ENCODE measurements around the gene GPR39. TPM values are rescaled to one million over a fixed set of nuclear protein-coding genes. Genes with fewer than 3 reads are reported as not detected.

GPR39 gene
- total and polyA plus RNA-seq, 3 experiments from 2014 or later: not detected

DNA sequence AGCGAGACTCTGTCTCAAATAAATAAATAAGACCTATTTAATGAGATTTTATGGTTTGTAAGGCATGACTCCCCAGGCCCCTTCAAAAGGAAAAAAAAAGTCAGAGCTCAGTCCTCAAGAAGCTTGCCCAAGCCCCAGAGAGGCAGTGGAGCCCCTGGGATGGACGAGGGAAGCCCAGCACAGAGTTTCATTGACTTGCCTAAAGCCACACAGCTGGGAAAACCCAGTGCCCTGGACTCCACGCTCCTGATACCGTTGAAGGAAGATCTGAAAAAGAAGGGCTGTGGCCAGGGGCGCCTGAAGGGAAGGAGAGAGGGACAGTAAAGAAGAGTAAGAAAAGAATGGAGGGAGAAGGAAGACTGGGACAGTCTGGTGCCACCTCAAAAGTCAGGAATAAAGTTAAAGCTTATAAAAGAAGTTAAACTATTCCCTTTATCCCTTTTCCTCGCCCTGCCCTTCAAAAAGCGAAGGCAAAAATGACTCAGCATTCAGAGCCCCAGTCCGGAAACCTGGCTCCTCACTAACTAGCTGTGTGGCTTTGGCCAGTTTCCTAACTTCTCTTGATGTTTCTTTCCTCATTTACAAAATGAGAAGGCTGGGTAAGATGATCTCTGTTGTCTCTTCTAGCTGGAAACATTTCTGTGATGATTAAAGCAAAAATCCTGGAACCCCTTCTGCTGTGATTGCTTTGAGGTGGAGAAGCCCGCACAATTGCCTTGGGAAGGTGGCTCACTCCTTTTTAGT lies 206.7 kb downstream of the GPR39 start:
- no peak overlapping the region for H3K4me3 ChIP-seq (ENCODE audit: low read length)
- no peak for DNase-seq
- no peaks in the 10 kb centered on the region for H3K27me3 Mint-ChIP-seq
- no peak overlapping the region for H3K27ac ChIP-seq (ENCODE audit: low read depth, low read length)
- H3K4me1 Mint-ChIP-seq: no peaks in the 10 kb centered on the region
- H3K4me1 ChIP-seq (ENCODE audit: insufficient read depth, low read length): no peaks in the 10 kb centered on the region
- no peaks in the 10 kb centered on the region for H3K36me3 Mint-ChIP-seq
- H3K9me3 ChIP-seq (ENCODE audit: low read length): no peaks in the 10 kb centered on the region
- POLR2A ChIA-PET: no interaction called here
- H3K36me3 ChIP-seq (ENCODE audit: insufficient read depth, low read length): no peaks in the 10 kb centered on the region
- peaks cover 0 to 6% (median 0%) of the 10 kb centered on the region in 5 donors for H3K9me3 Mint-ChIP-seq
- CTCF ChIA-PET: no interaction called here
- H3K27me3 ChIP-seq (ENCODE audit: insufficient read depth, low read length, poor library complexity, severe bottlenecking): no peaks in the 10 kb centered on the region
- no peak overlapping the region for H3K4me3 Mint-ChIP-seq
- H3K27ac Mint-ChIP-seq: no peak overlapping the region

DNA sequence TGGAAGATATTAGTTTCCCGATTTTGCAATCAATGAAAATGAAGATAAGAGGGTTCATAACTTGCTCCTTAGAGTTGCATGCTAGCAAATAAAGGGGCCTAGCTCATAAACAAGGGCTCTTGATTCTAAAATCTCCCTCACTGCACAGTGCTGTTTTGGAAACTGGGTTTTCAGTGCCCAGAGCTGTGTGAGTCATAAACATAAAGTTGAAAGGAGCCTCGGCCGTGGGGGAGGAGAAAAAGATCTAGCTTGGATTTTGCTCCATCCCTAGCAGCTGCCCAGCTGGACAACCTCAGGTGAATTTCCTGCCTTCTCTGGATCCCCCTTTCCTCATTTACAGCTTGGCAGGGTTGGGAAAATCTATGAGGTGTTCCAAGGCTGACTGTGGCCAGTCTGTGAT lies 210.9 kb downstream of the GPR39 start:
- no peak overlapping the region for H3K27ac Mint-ChIP-seq
- no peaks in the 10 kb centered on the region for H3K36me3 ChIP-seq (ENCODE audit: insufficient read depth, low read length)
- H3K9me3 Mint-ChIP-seq: peaks cover 0 to 9% (median 0%) of the 10 kb centered on the region in 5 donors
- no peak for DNase-seq
- no peak overlapping the region for H3K4me3 Mint-ChIP-seq
- ChIA-PET POLR2A (no interaction called here), CTCF (no interaction called here)
- peaks cover 0 to 1% of the 10 kb centered on the region in 2 donors for H3K27me3 Mint-ChIP-seq
- no peaks in the 10 kb centered on the region for H3K36me3 Mint-ChIP-seq
- no peak overlapping the region for H3K27ac ChIP-seq (ENCODE audit: low read depth, low read length)
- no peaks in the 10 kb centered on the region for H3K4me1 Mint-ChIP-seq
- H3K4me3 ChIP-seq (ENCODE audit: low read length): no peak overlapping the region
- H3K9me3 ChIP-seq (ENCODE audit: low read length): no peaks in the 10 kb centered on the region
- H3K27me3 ChIP-seq (ENCODE audit: insufficient read depth, low read length, poor library complexity, severe bottlenecking): no peaks in the 10 kb centered on the region
- H3K4me1 ChIP-seq (ENCODE audit: insufficient read depth, low read length): no peaks in the 10 kb centered on the region

DNA sequence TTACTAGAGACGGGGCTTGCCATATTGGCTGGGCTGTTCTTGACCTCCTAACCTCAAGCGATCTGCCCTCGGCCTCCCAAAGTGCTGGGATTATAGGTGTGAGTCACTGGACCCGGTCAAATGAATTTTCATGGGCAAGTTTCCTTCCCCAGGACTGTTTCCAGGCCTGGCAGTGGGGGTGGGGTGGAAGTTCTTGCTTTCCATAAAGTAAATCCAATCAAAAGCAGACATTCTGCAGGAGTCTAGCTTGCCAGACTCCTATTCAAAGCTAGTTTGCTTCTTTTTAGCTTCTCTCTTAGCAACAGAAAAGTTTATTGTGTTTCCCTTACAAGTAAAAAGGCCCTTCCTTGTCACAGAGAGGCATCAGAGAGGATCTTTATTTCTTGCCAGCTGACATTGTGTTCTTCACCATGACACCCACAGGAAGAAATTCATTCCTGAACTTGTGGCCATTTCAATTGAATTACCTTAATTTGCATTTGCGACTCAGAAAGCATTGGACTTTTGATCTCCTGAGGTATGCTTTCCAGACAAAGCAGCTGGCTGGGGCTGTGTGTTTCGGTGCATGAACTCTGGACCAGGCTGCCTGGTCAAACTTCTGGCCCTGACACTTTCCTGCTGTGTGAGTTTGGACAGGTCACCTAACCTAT lies 215.5 kb downstream of the GPR39 start:
- Mint-ChIP-seq H3K27me3 (peaks cover 0 to 1% of the 10 kb centered on the region in 2 donors), H3K9me3 (peaks cover 0 to 10% (median 2%) of the 10 kb centered on the region in 5 donors), H3K4me1 (no peaks in the 10 kb centered on the region), H3K4me3 (no peak overlapping the region), H3K36me3 (no peaks in the 10 kb centered on the region), H3K27ac (no peak overlapping the region)
- Histone ChIP-seq H3K9me3 (ENCODE audit: low read length) (no peaks in the 10 kb centered on the region), H3K4me3 (ENCODE audit: low read length) (no peak overlapping the region), H3K27ac (ENCODE audit: low read depth, low read length) (no peak overlapping the region), H3K4me1 (ENCODE audit: insufficient read depth, low read length) (no peaks in the 10 kb centered on the region), H3K36me3 (ENCODE audit: insufficient read depth, low read length) (no peaks in the 10 kb centered on the region), H3K27me3 (ENCODE audit: insufficient read depth, low read length, poor library complexity, severe bottlenecking) (no peaks in the 10 kb centered on the region)
- ChIA-PET POLR2A (no interaction called here), CTCF (interaction anchor here (1.6 kb wide), 1 partner anchor 24 kb away, joined by 3 read pairs; no protein-coding TSS in a partner anchor)
- DNase-seq: no peak

DNA sequence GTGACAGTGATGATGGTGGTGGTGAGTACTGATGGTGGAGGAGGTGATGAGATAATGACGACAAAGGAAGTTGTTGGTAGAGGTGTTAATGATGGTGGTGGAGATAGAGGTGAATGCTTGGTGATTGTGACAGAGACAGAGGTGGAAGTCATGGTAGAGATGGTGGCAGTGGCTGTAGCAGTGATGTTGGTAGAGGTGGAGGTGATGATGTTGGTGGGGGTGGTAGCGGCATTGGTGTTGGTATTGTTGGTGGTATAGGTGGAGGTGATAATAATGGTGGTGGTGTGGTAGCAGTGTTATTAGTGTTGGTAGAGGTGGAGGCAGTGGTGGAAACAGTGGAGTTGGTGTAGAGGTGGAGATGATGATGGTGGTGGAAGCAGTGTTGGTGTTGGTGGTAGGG lies 217.0 kb downstream of the GPR39 start:
- no peaks in the 10 kb centered on the region for H3K36me3 Mint-ChIP-seq
- H3K27me3 ChIP-seq (ENCODE audit: insufficient read depth, low read length, poor library complexity, severe bottlenecking): no peaks in the 10 kb centered on the region
- no peaks in the 10 kb centered on the region for H3K4me1 Mint-ChIP-seq
- ChIA-PET POLR2A (no interaction called here), CTCF (no interaction called here)
- H3K27me3 Mint-ChIP-seq: peaks cover 0 to 1% of the 10 kb centered on the region in 2 donors
- no peak overlapping the region for H3K27ac ChIP-seq (ENCODE audit: low read depth, low read length)
- H3K36me3 ChIP-seq (ENCODE audit: insufficient read depth, low read length): no peaks in the 10 kb centered on the region
- no peaks in the 10 kb centered on the region for H3K4me1 ChIP-seq (ENCODE audit: insufficient read depth, low read length)
- no peak overlapping the region for H3K4me3 Mint-ChIP-seq
- no peak for DNase-seq
- no peak overlapping the region for H3K27ac Mint-ChIP-seq
- peaks cover 0 to 10% (median 2%) of the 10 kb centered on the region in 5 donors for H3K9me3 Mint-ChIP-seq
- H3K4me3 ChIP-seq (ENCODE audit: low read length): no peak overlapping the region
- no peaks in the 10 kb centered on the region for H3K9me3 ChIP-seq (ENCODE audit: low read length)

DNA sequence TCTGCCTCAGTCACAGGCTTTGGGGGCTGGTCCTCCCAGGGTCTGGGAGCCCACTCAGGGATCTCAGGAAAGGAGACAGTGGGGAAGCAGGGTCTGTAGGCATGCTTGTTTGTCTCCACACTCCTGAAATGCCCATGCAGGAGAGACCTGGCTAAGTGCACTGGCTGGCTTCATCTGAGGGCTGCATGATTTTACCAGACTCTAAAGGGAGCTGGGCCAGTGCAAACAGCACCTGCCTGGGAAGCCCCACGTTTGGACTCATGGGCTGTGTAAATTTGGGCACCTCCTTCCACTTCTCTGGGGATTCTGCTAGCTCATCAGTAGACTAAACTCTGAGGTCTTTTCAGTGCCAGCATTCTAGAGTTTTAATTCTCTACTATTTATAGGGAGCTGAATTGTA lies 219.7 kb downstream of the GPR39 start:
- Mint-ChIP-seq H3K9me3 (peaks cover 0 to 6% (median 2%) of the 10 kb centered on the region in 5 donors), H3K27me3 (no peaks in the 10 kb centered on the region), H3K27ac (no peak overlapping the region), H3K36me3 (no peaks in the 10 kb centered on the region), H3K4me1 (no peaks in the 10 kb centered on the region), H3K4me3 (no peak overlapping the region)
- DNase-seq: no peak
- no peaks in the 10 kb centered on the region for H3K4me1 ChIP-seq (ENCODE audit: insufficient read depth, low read length)
- H3K36me3 ChIP-seq (ENCODE audit: insufficient read depth, low read length): no peaks in the 10 kb centered on the region
- no peaks in the 10 kb centered on the region for H3K27me3 ChIP-seq (ENCODE audit: insufficient read depth, low read length, poor library complexity, severe bottlenecking)
- ChIA-PET CTCF (no interaction called here), POLR2A (no interaction called here)
- no peak overlapping the region for H3K4me3 ChIP-seq (ENCODE audit: low read length)
- H3K9me3 ChIP-seq (ENCODE audit: low read length): no peaks in the 10 kb centered on the region
- H3K27ac ChIP-seq (ENCODE audit: low read depth, low read length): no peak overlapping the region

DNA sequence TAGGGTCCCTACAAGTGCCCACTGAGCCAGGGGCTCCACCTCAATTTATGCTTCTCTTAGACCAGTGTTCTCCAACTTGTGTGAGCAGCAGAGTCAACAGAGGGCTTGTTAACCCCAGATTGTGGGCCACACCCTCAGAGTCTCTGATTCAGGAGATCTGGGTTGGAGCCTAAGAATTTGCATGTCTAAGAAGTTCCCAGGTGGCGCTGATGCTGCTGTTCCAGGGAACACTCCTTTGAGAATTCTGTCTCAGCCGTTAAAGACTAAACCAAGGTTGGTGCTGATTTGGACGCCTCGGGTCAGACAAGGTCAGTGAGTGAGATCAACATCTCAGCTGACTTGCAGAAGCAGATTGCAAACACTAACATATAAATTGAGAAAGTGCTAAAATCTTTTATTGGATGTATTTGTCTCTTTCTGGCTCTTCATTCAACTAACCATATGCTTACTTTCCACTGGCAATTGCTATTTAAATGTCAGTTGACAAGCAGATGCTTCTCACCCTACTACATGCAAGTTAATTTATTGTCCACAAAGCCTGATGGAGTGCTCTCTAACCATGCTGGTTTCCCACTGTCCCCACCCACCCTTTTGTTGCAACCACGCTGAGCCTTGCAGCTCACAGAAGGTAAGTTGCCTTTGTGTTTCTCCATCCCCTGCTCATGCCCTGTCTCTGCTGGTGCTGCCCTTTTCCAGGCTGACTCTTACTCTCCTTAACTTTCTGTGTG lies 221.9 kb downstream of the GPR39 start:
- H3K36me3 ChIP-seq (ENCODE audit: insufficient read depth, low read length): no peaks in the 10 kb centered on the region
- H3K4me1 ChIP-seq (ENCODE audit: insufficient read depth, low read length): no peaks in the 10 kb centered on the region
- no peaks in the 10 kb centered on the region for H3K27me3 ChIP-seq (ENCODE audit: insufficient read depth, low read length, poor library complexity, severe bottlenecking)
- H3K4me3 Mint-ChIP-seq: no peak overlapping the region
- peaks cover 0 to 6% (median 2%) of the 10 kb centered on the region in 5 donors for H3K9me3 Mint-ChIP-seq
- no peak for DNase-seq
- ChIA-PET CTCF (no interaction called here), POLR2A (no interaction called here)
- no peaks in the 10 kb centered on the region for H3K9me3 ChIP-seq (ENCODE audit: low read length)
- no peak overlapping the region for H3K4me3 ChIP-seq (ENCODE audit: low read length)
- H3K27ac ChIP-seq (ENCODE audit: low read depth, low read length): no peak overlapping the region
- H3K27me3 Mint-ChIP-seq: no peaks in the 10 kb centered on the region
- no peak overlapping the region for H3K27ac Mint-ChIP-seq
- no peaks in the 10 kb centered on the region for H3K4me1 Mint-ChIP-seq
- H3K36me3 Mint-ChIP-seq: no peaks in the 10 kb centered on the region

DNA sequence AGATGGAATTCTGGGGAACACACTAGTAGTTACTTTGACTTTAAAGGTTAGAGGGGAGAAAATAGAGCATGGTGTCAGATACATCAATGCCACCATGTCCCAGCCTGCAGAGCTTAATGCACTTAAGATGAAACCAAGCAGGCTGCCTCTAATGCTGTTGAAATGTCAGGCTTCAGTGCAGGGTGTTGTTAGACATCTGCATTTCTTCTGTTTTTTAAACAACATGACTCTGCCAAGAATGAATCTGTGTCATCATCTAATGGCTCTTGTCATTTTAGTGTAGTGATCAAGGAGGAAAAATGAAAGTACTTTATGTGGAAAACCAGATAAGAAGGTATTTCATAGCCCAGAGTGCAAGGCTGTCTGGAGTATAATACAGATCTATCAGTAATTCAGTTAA lies 223.5 kb downstream of the GPR39 start:
- Mint-ChIP-seq H3K36me3 (no peaks in the 10 kb centered on the region), H3K4me1 (no peaks in the 10 kb centered on the region), H3K4me3 (no peak overlapping the region), H3K27ac (no peak overlapping the region), H3K9me3 (peaks cover 0 to 5% (median 3%) of the 10 kb centered on the region in 5 donors), H3K27me3 (no peaks in the 10 kb centered on the region)
- ChIA-PET POLR2A (no interaction called here), CTCF (no interaction called here)
- no peaks in the 10 kb centered on the region for H3K27me3 ChIP-seq (ENCODE audit: insufficient read depth, low read length, poor library complexity, severe bottlenecking)
- H3K9me3 ChIP-seq (ENCODE audit: low read length): no peaks in the 10 kb centered on the region
- H3K36me3 ChIP-seq (ENCODE audit: insufficient read depth, low read length): no peaks in the 10 kb centered on the region
- no peak for DNase-seq
- no peak overlapping the region for H3K4me3 ChIP-seq (ENCODE audit: low read length)
- no peaks in the 10 kb centered on the region for H3K4me1 ChIP-seq (ENCODE audit: insufficient read depth, low read length)
- no peak overlapping the region for H3K27ac ChIP-seq (ENCODE audit: low read depth, low read length)

DNA sequence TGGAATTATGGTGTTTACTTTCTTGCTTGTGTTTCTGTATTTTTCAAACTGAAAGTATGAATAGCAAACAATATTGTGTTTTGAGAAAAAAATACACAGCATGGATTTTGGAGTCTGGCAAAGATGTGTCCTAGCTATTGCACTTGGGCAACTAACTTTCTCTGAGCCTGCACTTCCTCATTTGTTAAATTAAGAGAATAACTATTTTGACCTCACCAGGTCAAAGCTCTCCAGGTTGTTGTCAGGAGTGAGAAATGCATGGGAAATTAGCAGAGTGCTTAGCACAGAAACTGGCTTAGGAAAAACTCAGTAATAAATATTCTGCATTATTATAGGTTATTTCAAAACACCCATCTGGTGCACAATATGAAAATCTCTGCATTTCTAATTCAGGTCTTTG lies 225.2 kb downstream of the GPR39 start:
- Mint-ChIP-seq H3K36me3 (no peaks in the 10 kb centered on the region), H3K27me3 (no peaks in the 10 kb centered on the region), H3K27ac (no peak overlapping the region), H3K4me3 (no peak overlapping the region), H3K9me3 (peaks cover 0 to 5% (median 2%) of the 10 kb centered on the region in 5 donors), H3K4me1 (no peaks in the 10 kb centered on the region)
- no peaks in the 10 kb centered on the region for H3K36me3 ChIP-seq (ENCODE audit: insufficient read depth, low read length)
- no peaks in the 10 kb centered on the region for H3K27me3 ChIP-seq (ENCODE audit: insufficient read depth, low read length, poor library complexity, severe bottlenecking)
- no peak overlapping the region for H3K27ac ChIP-seq (ENCODE audit: low read depth, low read length)
- H3K4me1 ChIP-seq (ENCODE audit: insufficient read depth, low read length): no peaks in the 10 kb centered on the region
- H3K9me3 ChIP-seq (ENCODE audit: low read length): no peaks in the 10 kb centered on the region
- no peak overlapping the region for H3K4me3 ChIP-seq (ENCODE audit: low read length)
- CTCF ChIA-PET: no interaction called here
- POLR2A ChIA-PET: no interaction called here
- no peak for DNase-seq

Measured in CD8-positive, alpha-beta memory T cell (primary cell).